K562 treated with DMSO at 1 percent for 24 hours (cell line): ENCODE results near the gene ACP6. TPM values are rescaled to one million over a fixed set of nuclear protein-coding genes. Genes with fewer than 3 reads are reported as not detected.

ENCODE experiments used
- total RNA-seq: library from RNA; unstranded; fragments of 300-600 nt; gene quantifications from 2 replicates; pipeline ENCODE4 v1.2.3, GENCODE V29; 2022; ENCODE audit warnings: low read depth; ENCODE audit not compliant: insufficient read depth

Gene ACP6
- 1.3 and 2.4 TPM in 2 replicates for total RNA-seq

DNA sequence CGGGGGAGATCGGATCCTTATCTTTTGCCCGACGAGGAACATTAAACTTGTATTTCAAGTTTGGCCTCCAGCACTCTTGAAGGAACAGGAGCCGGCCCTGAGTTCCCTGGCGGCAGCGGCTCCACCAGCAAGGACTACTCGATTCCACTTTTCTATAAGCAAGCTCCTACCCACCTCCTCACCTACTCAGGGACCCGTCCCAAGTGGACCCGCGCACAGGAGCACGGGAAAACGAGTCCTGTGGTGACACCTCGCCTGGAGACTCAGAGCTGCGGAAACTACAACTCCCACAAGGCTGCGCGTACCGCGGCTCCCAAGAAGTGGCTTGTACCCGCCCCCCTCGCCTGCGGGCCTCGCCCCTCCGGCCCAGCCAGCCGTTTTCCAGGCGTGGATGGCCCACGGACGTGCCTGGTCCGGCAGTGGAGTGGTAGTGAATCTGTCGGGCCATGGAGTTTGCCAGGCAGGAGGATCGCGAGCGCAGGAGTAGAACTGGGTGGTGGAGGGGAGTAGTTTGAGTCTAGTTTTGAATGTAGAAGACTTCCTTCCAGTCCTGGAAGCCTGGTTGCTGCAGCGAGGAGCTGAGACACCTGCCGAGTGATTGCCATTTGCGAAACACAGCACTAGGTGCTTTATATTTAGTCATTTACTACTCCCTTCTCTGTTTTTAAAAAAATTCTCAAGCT, at the start of gene ACP6:
TSS of gene ACP6 (minus strand) at position 206 of the 683 bp plus-strand sequence. CDS start 476 bp downstream, outside the sequence.

Other genes starting within 250 kb of the ACP6 start
- gene BCL9, start 129.0 kb downstream of the ACP6 start, total RNA-seq: 6.0 and 6.7 TPM in 2 replicates
- gene GJA5, start 90.1 kb upstream of the ACP6 start, total RNA-seq: not detected in 2 replicates
- not detected in 2 replicates for gene GJA8, start 232.3 kb upstream of the ACP6 start, total RNA-seq